GM13976 (cell line): ENCODE measurements around the gene NLRP1.

Experiments
- DNase-seq: peaks from one replicate; pipeline ENCODE4 v3.0.0; 2012; ENCODE audit warnings: low spot score
- in situ Hi-C: fragments of 300-500 bp; cut with MboI; formaldehyde crosslinking; loops from one replicate; pipeline ENCODE4 v1.12.0; 2022; ENCODE audit warnings: low sequenced_read_pairs, mixed read lengths, inconsistent platforms; ENCODE audit not compliant: unreplicated experiment
- TF ChIP-seq, protein P1 (sequence below): IDR thresholded peaks from 2 replicates; pipeline ENCODE4 v1.5.1; 2012; ENCODE audit warnings: borderline replicate concordance, mild to moderate bottlenecking; ENCODE audit not compliant: insufficient read depth; ENCODE audit errors: extremely low read depth, missing control alignments, control extremely low read depth

Gene NLRP1

DNA sequence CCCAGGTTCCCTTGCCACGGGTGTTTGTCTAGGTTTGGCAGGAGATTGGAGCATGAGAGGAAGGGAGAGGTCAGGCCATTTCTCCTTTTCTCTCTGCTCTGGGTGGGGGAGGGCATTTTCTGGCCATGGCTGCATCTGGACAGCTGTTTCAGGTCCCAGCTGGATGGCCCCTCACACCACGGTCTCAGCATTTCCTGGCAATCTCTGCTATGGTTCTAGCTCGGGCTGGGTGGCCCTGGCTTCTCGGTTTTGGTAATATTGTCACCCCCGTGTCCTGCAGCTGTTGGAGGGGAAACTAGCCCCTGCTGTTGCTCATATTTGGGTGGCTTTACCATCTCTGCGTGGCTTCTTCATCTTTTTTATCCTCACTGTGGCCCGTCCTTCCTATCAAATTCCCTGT is 11.5 kb upstream of the NLRP1 start:
- in situ Hi-C loops: loop anchor here (10.0 kb wide), 1 partner anchor 829 kb away; no protein-coding TSS in a partner anchor
- DNase-seq: no peak
- TF ChIP-seq, protein P1, sequence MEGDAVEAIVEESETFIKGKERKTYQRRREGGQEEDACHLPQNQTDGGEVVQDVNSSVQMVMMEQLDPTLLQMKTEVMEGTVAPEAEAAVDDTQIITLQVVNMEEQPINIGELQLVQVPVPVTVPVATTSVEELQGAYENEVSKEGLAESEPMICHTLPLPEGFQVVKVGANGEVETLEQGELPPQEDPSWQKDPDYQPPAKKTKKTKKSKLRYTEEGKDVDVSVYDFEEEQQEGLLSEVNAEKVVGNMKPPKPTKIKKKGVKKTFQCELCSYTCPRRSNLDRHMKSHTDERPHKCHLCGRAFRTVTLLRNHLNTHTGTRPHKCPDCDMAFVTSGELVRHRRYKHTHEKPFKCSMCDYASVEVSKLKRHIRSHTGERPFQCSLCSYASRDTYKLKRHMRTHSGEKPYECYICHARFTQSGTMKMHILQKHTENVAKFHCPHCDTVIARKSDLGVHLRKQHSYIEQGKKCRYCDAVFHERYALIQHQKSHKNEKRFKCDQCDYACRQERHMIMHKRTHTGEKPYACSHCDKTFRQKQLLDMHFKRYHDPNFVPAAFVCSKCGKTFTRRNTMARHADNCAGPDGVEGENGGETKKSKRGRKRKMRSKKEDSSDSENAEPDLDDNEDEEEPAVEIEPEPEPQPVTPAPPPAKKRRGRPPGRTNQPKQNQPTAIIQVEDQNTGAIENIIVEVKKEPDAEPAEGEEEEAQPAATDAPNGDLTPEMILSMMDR: no peak

DNA sequence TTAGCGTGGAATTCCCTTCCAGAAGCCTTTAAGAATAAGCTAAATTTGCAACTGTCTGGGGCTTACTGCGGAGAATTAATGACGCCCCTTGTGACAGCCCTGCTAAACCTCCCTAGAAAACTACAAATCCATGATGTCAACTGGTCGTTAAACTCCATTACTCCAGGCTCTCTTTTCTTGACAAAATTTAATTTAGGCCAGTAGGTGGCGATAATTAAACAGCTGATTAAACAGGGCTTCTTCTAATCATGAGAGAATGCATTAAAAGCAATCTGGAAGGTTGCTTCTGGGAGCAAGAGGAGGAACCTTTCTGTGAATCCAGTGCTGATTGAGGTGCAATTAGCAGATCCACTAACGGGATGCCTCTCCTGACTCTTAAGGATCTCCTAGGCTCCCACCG is 8.1 kb upstream of the NLRP1 start:
- peak; percentile 59 for DNase-seq
- in situ Hi-C loops: loop anchor here (10.0 kb wide), 1 partner anchor 832 kb away; no protein-coding TSS in a partner anchor
- TF ChIP-seq, protein P1: peak; percentile 41

DNA sequence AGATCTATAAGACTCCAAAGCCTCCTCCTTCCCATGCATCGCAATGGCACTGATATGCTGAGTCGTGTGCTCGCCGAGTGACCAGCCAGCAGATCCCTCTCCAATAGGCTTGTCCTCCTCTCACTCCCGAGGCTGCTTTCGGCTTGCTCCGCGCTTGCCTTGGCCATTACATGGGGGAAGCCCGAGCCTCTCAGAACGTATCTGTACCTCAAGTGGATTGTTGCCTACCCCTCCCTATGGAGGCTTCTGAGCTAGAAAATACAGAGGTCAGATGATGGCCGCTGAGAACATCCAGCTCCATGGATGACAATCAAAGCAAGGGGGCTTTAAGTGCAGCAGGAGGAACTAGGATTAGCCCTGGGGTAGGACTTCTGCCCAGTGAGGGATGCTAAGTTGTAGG is 7.7 kb upstream of the NLRP1 start:
- TF ChIP-seq, protein P1: no peak
- in situ Hi-C loops: loop anchor here (10.0 kb wide), 1 partner anchor 833 kb away; no protein-coding TSS in a partner anchor
- DNase-seq: no peak

DNA sequence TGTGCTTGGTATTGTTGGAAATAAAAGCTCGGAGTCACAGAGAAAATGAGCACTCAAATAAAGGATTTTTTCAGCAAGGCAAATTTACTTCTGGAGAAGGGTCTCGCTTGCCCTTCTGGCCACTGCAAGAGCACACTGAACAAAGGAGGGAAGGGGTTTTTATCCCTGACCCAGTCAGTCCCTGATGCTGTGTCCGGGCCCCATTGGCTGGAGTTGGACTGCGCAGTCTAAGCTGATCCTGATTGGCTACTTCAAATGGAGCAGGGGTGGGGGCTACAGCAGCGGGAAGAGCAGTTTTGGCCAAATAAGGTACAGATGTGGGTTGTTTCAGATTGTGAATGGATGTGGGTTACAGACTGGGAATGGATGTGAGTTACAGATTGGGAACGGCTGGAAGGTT is 4.3 kb upstream of the NLRP1 start:
- TF ChIP-seq, protein P1: no peak
- in situ Hi-C loops: loop anchor here (10.0 kb wide), 2 partner anchors 116 to 816 kb away; no protein-coding TSS in a partner anchor
- no peak for DNase-seq

DNA sequence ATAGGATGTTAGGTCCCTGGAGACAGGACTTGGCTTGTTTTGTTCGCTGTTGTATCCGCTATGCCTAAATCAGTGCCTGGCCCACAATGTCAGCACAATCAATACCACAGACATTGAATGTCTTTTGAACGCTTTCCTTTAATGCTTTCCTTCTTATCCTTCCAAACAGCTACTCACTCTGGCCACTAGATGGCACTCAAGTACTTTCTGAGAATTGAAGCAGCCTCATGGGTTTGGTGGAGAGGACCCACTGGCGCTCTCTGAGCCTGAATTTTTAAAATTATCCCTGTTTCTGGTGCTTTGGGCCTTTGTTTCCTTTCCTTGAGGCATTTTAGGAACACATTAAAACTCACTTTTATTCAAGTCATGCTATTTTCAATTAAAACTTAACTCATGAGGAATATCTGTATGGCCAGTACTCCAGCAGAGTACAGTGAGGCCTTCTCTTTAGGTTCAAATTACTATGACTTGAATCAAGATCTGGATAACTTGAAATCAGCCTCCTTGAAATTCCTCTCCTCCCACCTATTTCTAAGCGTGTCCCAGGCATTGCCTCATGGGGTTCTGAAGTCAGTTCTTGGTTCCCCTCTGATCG is 3.2 kb upstream of the NLRP1 start:
- in situ Hi-C loops: loop anchor here (10.0 kb wide), 2 partner anchors 117 to 817 kb away; no protein-coding TSS in a partner anchor
- peak; percentile 73 for DNase-seq
- TF ChIP-seq, protein P1: peak; percentile 88

DNA sequence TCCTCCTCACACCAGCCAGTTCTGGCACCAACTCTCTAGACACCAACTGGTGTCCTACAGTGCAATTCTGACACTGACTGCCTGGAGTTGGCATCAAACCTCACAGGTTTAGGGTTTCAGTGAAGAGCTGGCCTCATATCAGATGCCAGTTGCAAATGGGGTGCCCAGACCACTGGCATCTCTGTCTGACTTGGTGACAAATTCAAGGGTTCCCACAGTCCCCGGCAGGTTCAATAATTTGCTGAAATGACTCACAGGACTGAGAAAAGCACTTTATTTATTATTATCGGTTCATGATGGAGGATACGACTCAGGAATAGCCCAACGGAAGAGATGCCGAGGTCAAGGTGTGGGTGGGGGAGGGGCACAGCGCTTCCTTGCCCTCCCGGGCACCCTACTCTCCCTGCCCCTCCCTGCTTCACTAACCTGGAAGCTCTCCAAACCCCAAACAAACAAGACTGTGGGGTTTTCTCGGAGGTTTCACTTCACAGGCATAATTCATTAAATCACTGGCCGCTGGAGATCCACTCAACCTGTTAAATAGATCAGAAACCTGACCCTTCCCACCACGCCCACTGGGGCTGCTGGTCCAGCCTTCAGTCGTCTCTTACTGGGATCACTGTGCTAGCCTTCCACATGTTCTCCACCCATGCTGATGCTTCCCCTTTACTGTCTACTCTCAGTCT is 1.7 kb upstream of the NLRP1 start:
- DNase-seq: no peak
- TF ChIP-seq, protein P1: no peak
- in situ Hi-C loops: loop anchor here (10.0 kb wide), 2 partner anchors 119 to 819 kb away; no protein-coding TSS in a partner anchor
